Immature natural killer cell (primary cell): ENCODE measurements around the gene UBXN2A. TPM values are rescaled to one million over a fixed set of nuclear protein-coding genes. Genes with fewer than 3 reads are reported as not detected.
A peak's percentile ranks its signal among the peaks of the same experiment; 100 is the strongest.

Experiments used
- DNase-seq, 3 donors: peaks; one replicate each; pipeline ENCODE4 v3.0.0; 2022; ENCODE audit warnings: mixed read lengths in 1 of 3
- H3K27ac Mint-ChIP-seq, 6 donors: one replicate each; pipeline ENCODE4 v1.8.0; 2020; ENCODE audit warnings: mixed read lengths in 6 of 6, mild to moderate bottlenecking in 5 of 6, inconsistent platforms in 4 of 6, moderate library complexity in 3 of 6
- H3K27me3 Mint-ChIP-seq, 3 donors: one replicate each; pipeline ENCODE4 v1.8.0; 2020 to 2021; ENCODE audit warnings: low read depth in 3 of 3, mild to moderate bottlenecking in 3 of 3, mixed read lengths in 3 of 3, moderate library complexity in 3 of 3, inconsistent platforms in 1 of 3
- H3K36me3 Mint-ChIP-seq, 3 donors: one replicate each; pipeline ENCODE4 v1.8.0; 2020; ENCODE audit warnings: mixed read lengths in 3 of 3, inconsistent platforms in 2 of 3, mild to moderate bottlenecking in 2 of 3
- H3K4me1 Mint-ChIP-seq, 2 donors: one replicate each; pipeline ENCODE4 v1.8.0; 2020; ENCODE audit warnings: inconsistent platforms in 2 of 2, mild to moderate bottlenecking in 2 of 2, mixed read lengths in 2 of 2, moderate library complexity in 1 of 2
- H3K4me3 Mint-ChIP-seq, 5 donors: one replicate each; pipeline ENCODE4 v1.8.0; 2020; ENCODE audit warnings: mild to moderate bottlenecking in 5 of 5, mixed read lengths in 5 of 5, inconsistent platforms in 3 of 5, moderate library complexity in 3 of 5
- H3K9me3 Mint-ChIP-seq, 6 donors: one replicate each; pipeline ENCODE4 v1.8.0; 2020; ENCODE audit warnings: mild to moderate bottlenecking in 6 of 6, mixed read lengths in 6 of 6, inconsistent platforms in 4 of 6, moderate library complexity in 3 of 6
- polyA plus RNA-seq, 3 donors: library from polyadenylated mRNA; unstranded; fragments of 300-500 nt; fragmentation: Illumina TruSeq; gene quantifications; one replicate each; pipeline ENCODE4 v1.2.3, GENCODE V29; 2021

UBXN2A gene
- polyA plus RNA-seq, 3 donors from 2014 or later: 11.3 to 16.2 (median 14.3) TPM

DNA sequence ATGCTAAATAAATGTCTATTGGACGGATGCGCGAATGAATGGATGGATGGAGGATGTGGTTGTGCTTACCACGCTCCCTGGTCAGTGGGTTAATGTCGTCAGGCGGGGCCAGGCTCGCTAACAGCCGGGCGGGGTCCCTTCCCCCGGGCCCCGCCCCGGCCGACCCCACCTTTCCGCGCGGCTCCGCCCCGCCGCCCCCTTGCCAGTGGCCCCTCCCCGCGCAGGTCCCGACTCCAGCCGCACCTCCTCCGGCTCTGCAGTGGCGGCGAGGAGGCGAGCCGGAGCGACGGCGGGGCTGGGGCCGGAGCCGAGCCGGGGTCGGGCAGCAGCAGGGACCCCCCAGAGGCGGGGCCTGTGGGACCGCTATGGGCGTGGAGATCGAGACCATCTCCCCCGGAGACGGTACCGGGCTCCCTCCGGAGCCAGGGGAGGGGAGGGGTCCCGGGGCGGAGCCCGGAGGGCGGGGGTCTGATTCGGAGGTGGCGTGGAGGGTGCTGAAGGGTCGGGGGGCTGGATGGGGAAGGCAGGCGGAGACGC, 109.3 kb downstream of the UBXN2A start, which contains the start of gene FKBP1B:
TSS of gene FKBP1B (plus strand) at position 257 of the 537 bp plus-strand sequence. CDS start at position 366, 109 bp downstream.
- Mint-ChIP-seq H3K27me3 (peaks cover 5 to 9% (median 6%) of the 10 kb centered on the region in 3 donors), H3K4me3 (peak within 1 kb of the TSS in 3 of 5 donors; percentile 54 to 94 (median 85)), H3K36me3 (no peaks in the 10 kb centered on the region), H3K9me3 (no peaks in the 10 kb centered on the region), H3K27ac (peak within 1 kb of the TSS in 3 of 6 donors; percentile 31 to 74 (median 68)), H3K4me1 (peaks cover 25 to 38% of the 10 kb centered on the region in 2 donors)
- DNase-seq: peak; percentile 40 to 56 (median 50)

DNA sequence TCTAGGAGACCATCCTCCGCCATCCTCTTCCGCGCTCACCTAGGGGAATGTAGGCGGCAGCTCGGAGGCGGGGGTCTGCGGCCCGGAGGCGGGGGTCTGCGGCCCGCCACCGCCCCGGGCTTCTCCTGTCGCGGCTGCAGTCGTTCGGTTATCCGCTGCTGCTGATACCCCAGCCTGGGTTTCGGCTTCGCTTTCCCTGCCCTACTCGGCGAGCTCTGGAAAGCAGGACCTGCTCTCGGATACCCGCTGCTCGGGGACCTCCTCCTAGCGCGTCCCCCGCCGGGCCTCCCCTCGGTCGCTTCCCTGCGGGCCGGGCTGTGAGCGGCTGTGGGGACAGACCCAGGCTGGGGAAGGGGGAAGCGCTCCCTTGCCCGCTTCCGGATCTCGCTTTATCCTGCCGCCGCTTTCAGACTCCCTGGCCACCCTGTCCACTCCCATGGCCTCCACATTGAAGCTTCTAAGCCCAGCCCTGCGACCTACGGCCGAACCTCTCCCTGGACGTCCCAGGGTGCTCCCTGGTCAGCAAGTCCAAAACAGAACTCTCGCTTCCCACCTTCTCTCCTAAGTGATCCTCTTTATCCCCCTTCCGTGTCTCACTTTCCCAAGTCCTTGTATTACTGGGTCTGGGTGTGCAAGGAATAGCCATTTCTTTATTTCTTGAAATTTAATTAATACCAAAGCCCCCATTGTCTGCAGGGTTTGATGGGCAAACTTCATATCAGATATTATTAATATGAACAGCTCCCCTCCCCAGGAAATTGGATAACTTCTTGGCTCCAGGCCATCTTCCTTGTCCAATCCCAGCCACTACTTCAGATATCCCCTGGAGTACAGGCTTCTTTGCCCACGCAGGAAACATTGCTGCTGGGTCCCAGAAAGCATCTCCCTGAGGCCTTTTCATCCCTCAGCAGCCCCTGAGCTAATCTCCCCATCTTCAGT, 110.0 kb downstream of the UBXN2A start:
- Mint-ChIP-seq H3K36me3 (no peaks in the 10 kb centered on the region), H3K4me3 (peak overlapping the region in 1 of 5 donors; percentile 65)
- peak in 2 of 3 donors; percentile 5 to 7 for DNase-seq

DNA sequence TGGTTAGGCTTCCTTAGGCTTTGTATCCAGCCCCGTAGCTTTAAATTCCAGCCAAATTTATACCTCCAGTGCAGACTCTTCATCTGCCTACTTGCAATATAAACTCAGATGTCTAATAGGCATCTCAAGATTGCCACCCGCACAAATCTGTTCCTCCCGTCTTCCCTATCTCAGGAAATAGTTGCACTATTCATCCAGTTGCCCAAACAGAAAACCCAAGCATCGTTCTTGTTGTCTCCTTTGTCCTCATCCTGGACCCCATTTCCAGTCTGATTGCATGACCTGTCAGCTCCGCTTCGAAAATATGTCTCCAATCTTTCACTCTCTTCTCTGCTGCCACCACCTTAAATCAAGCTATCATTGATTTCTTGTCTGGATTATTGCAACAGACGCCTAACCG, 111.6 kb downstream of the UBXN2A start:
- Mint-ChIP-seq H3K4me1 (peaks cover 15 to 21% of the 10 kb centered on the region in 2 donors), H3K27me3 (peaks cover 5 to 9% (median 6%) of the 10 kb centered on the region in 3 donors), H3K9me3 (no peaks in the 10 kb centered on the region), H3K36me3 (no peaks in the 10 kb centered on the region), H3K27ac (no peak overlapping the region), H3K4me3 (no peak overlapping the region)
- DNase-seq: no peak

More for the DNA sequence above, 110.0 kb downstream of the UBXN2A start:
- peaks cover 5 to 9% (median 6%) of the 10 kb centered on the region in 3 donors for H3K27me3 Mint-ChIP-seq
- no peaks in the 10 kb centered on the region for H3K9me3 Mint-ChIP-seq
- H3K27ac Mint-ChIP-seq: no peak overlapping the region
- H3K4me1 Mint-ChIP-seq: peaks cover 22 to 32% of the 10 kb centered on the region in 2 donors

DNA sequence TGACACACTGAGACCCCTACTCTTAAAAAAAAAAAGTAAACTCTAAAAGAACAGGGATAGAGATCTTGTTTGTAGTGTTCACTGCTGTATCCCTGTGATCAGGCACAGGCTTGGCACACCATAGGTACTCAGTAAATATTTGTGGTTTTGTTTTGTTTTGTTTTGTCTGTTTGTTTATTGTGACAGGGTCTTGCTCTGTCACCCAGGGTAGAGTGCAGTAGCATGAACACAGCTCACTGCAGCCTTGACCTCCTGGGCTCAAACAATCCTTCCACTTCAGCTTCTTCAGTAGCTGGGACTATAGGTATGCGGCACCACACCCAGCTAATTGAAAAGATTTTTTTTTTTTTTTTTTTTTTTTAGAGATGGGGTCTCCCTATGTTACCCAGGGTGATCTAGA, 112.7 kb downstream of the UBXN2A start:
- Mint-ChIP-seq H3K9me3 (no peaks in the 10 kb centered on the region), H3K36me3 (no peaks in the 10 kb centered on the region)

More for the DNA sequence above, 112.7 kb downstream of the UBXN2A start:
- H3K27ac Mint-ChIP-seq: no peak overlapping the region
- H3K4me1 Mint-ChIP-seq: peaks cover 6 to 10% of the 10 kb centered on the region in 2 donors
- peaks cover 0 to 3% (median 1%) of the 10 kb centered on the region in 3 donors for H3K27me3 Mint-ChIP-seq
- H3K4me3 Mint-ChIP-seq: no peak overlapping the region
- DNase-seq: no peak

Other genes with a start within 250 kb of the UBXN2A start
- gene ATAD2B, start 13.3 kb upstream of the UBXN2A start, polyA plus RNA-seq: 10 to 100 TPM in 1 of 3 donors, 1 to 10 TPM in 2; 6.0 to 17.5 (median 8.4) TPM
- under 1 TPM in 1 of 3 donors, not detected in 2; 0.42 TPM for gene MFSD2B, start 69.6 kb downstream of the UBXN2A start, polyA plus RNA-seq
- 1 to 10 TPM; 2.5 to 6.3 (median 5.0) TPM for gene WDCP, start 106.9 kb downstream of the UBXN2A start, polyA plus RNA-seq
- gene FKBP1B, start 109.3 kb downstream of the UBXN2A start, polyA plus RNA-seq: 1 to 10 TPM; 5.3 to 8.6 (median 7.8) TPM
- 100 to 1,000 TPM; 173 to 199 (median 182) TPM for gene SF3B6, start 135.9 kb downstream of the UBXN2A start, polyA plus RNA-seq
- 1 to 10 TPM in 1 of 3 donors, under 1 TPM in 1, not detected in 1; 0.69 to 1.2 TPM for gene TP53I3, start 144.4 kb downstream of the UBXN2A start, polyA plus RNA-seq
- not detected for gene PFN4, start 182.9 kb downstream of the UBXN2A start, polyA plus RNA-seq
- gene FAM228B, start 183.0 kb downstream of the UBXN2A start, polyA plus RNA-seq: 10 to 100 TPM in 2 of 3 donors, 1 to 10 TPM in 1; 4.1 to 16.2 (median 16.1) TPM
- under 1 TPM; 0.14 to 0.41 (median 0.21) TPM for gene FAM228A, start 234.6 kb downstream of the UBXN2A start, polyA plus RNA-seq